HT1080 (cell line): ENCODE measurements around the gene CNTD1. TPM values are rescaled to one million over a fixed set of nuclear protein-coding genes. Genes with fewer than 3 reads are reported as not detected.
A peak's percentile ranks its signal among the peaks of the same experiment; 100 is the strongest.
"Not testable (repeated sequence)": the region's sequence is repeated elsewhere in the genome, so short reads cannot be mapped to it uniquely, and the experiment has no call there.

Source experiments
- DNase-seq: peaks from one replicate; pipeline ENCODE4 v3.0.0-alpha.2; 2015; ENCODE audit warnings: low read depth
- polyA plus RNA-seq, 2 experiments: library from polyadenylated mRNA; depleted of rRNA; stranded (reverse); fragments of >200 nt; gene quantifications; 2 replicates each; pipeline ENCODE4 v1.2.3, GENCODE V29; 2015
- total RNA-seq: library from RNA; depleted of rRNA; stranded (reverse); fragments of >200 nt; shearing (Covaris generic); gene quantifications from 2 replicates; pipeline ENCODE4 v1.2.3, GENCODE V29; 2014; rRNA removed

The CNTD1 gene
- total RNA-seq, result 0.13 and 0.27 TPM in 2 replicates
- polyA plus RNA-seq (2015; cell fraction: cytosol; rRNA removed), result 0.08 and 0.41 TPM in 2 replicates
- polyA plus RNA-seq (2015; cell fraction: nucleus; rRNA removed), result 0.17 TPM in 1 of 2 replicates, not detected in the other

- DNase-seq, result peak; percentile 82
These were observed at the start of gene CNTD1, which contains the start of gene COA3 for GRCh38 chr17:42798383-42799380. TSS of gene CNTD1 (plus strand) at chr17:42798861. CDS start at chr17:42799068, 207 bp downstream. TSS of gene COA3 (minus strand) at chr17:42798704. CDS start at chr17:42798681, 23 bp downstream.

GRCh38 chr17:42748908-42749798 is 49.5 kb upstream of the CNTD1 start:
- no peak for DNase-seq

- no peak for DNase-seq
These were observed 47.8 kb upstream of the CNTD1 start for GRCh38 chr17:42750739-42751344.

GRCh38 chr17:42751628-42752027 is 47.0 kb upstream of the CNTD1 start:
- no peak for DNase-seq

- peak; percentile 45 for DNase-seq
These were observed 43.9 kb upstream of the CNTD1 start for GRCh38 chr17:42754782-42755181.

GRCh38 chr17:42759982-42760651 is 38.5 kb upstream of the CNTD1 start:
- DNase-seq, result no peak

- no peak for DNase-seq
These were observed 37.7 kb upstream of the CNTD1 start, which contains the start of gene RAMP2 for GRCh38 chr17:42760652-42761581. TSS of gene RAMP2 (plus strand) at chr17:42761227. CDS start at chr17:42761262, 35 bp downstream.

GRCh38 chr17:42761638-42762037 is 37.0 kb upstream of the CNTD1 start:
- DNase-seq, result no peak

- DNase-seq, result no peak
These were observed 32.5 kb upstream of the CNTD1 start for GRCh38 chr17:42766124-42766523.

GRCh38 chr17:42767512-42767911 is 31.1 kb upstream of the CNTD1 start:
- DNase-seq, result no peak

- DNase-seq, result not testable (repeated sequence)
These were observed 30.7 kb upstream of the CNTD1 start for GRCh38 chr17:42768006-42768405.

GRCh38 chr17:42769964-42770363 is 28.7 kb upstream of the CNTD1 start:
- not testable (repeated sequence) for DNase-seq

- DNase-seq, result no peak
These were observed 25.7 kb upstream of the CNTD1 start for GRCh38 chr17:42772945-42773289.

GRCh38 chr17:42773290-42774035 is 25.2 kb upstream of the CNTD1 start, which contains the start of gene VPS25:
TSS of gene VPS25 (plus strand) at chr17:42773449. CDS start at chr17:42773476, 27 bp downstream.
- DNase-seq, result peak; percentile 83

GRCh38 chr17:42774066-42774745 is 24.5 kb upstream of the CNTD1 start:
- peak; percentile 79 for DNase-seq

- peak; percentile 63 for DNase-seq
These were observed 23.0 kb upstream of the CNTD1 start for GRCh38 chr17:42775534-42776098.

GRCh38 chr17:42778570-42778969 is 20.1 kb upstream of the CNTD1 start:
- no peak for DNase-seq
